Mesenteric fat pad (tissue), 1 donor: ENCODE data around the gene OLIG3. TPM values are rescaled to one million over a fixed set of nuclear protein-coding genes. Genes with fewer than 3 reads are reported as not detected.

Source experiments
- DNase-seq: peaks from one replicate; pipeline ENCODE4 v3.0.0-alpha.2; 2020; ENCODE audit warnings: low spot score
- long read RNA-seq: library from polyadenylated mRNA; unstranded; transcript quantifications from one replicate; pipeline ENCODE4 v2.0.0, GENCODE V29; 2020
- total RNA-seq: library from RNA; stranded (reverse); fragmentation: NEBNext Ultra II Directional; extraction: Animal tissue kit (Norgen Biotek cat#: 25700); gene quantifications from one replicate; pipeline ENCODE4 v1.2.1, GENCODE V29; 2021
- donor health status: DM: yes; HTN: yes; CAD: no.

The OLIG3 gene
- total RNA-seq = not detected
- long read RNA-seq = 0 reads

GRCh38 chr6:137494281-137494987 is at the start of gene OLIG3:
Gene OLIG3, minus strand, starts transcription at chr6:137494394. Its CDS starts 224 bp downstream, at chr6:137494170.
- DNase-seq = no peak

- no peak for DNase-seq
Observed at GRCh38 chr6:137543114-137543513, 48.9 kb upstream of the OLIG3 start.

GRCh38 chr6:137542713-137543112 is 48.5 kb upstream of the OLIG3 start:
- no peak for DNase-seq

- DNase-seq = no peak
Observed at GRCh38 chr6:137541534-137542063, 47.4 kb upstream of the OLIG3 start.

GRCh38 chr6:137536104-137536773 is 42.0 kb upstream of the OLIG3 start:
- no peak for DNase-seq

- DNase-seq = no peak
Observed at GRCh38 chr6:137531376-137532092, 37.3 kb upstream of the OLIG3 start.

- no peak for DNase-seq
Observed at GRCh38 chr6:137530404-137530803, 36.2 kb upstream of the OLIG3 start.

GRCh38 chr6:137522831-137523230 is 28.6 kb upstream of the OLIG3 start:
- DNase-seq = no peak

- DNase-seq = no peak
Observed at GRCh38 chr6:137522198-137522798, 28.1 kb upstream of the OLIG3 start.

GRCh38 chr6:137520520-137520919 is 26.3 kb upstream of the OLIG3 start:
- no peak for DNase-seq

- no peak for DNase-seq
Observed at GRCh38 chr6:137519629-137520176, 25.5 kb upstream of the OLIG3 start.

GRCh38 chr6:137518386-137518983 is 24.3 kb upstream of the OLIG3 start:
- no peak for DNase-seq

- no peak for DNase-seq
Observed at GRCh38 chr6:137514418-137514817, 20.2 kb upstream of the OLIG3 start.

- DNase-seq = no peak
Observed at GRCh38 chr6:137512757-137513605, 18.8 kb upstream of the OLIG3 start.

- no peak for DNase-seq
Observed at GRCh38 chr6:137510923-137511322, 16.7 kb upstream of the OLIG3 start.

GRCh38 chr6:137498481-137499190 is 4.4 kb upstream of the OLIG3 start:
- no peak for DNase-seq

- no peak for DNase-seq
Observed at GRCh38 chr6:137497721-137498463, 3.7 kb upstream of the OLIG3 start.

GRCh38 chr6:137496909-137497720 is 2.9 kb upstream of the OLIG3 start:
- DNase-seq = no peak
